WERI-Rb-1 (cell line): ENCODE measurements around the gene DUSP18.

Experiments used
- DNase-seq: peaks from one replicate; pipeline ENCODE4 v3.0.0-alpha.2; 2020
- H3K27ac ChIP-seq: fragments of 250-450 bp; sonication (Bioruptor Pico); 2 replicates; pipeline ENCODE4 v1.5.1; 2020; ENCODE audit warnings: mild to moderate bottlenecking, moderate library complexity
- H3K27me3 ChIP-seq: fragments of 250-450 bp; sonication (Bioruptor Pico); 2 replicates; pipeline ENCODE4 v1.5.1; 2021; ENCODE audit warnings: mild to moderate bottlenecking, low read depth, moderate library complexity; ENCODE audit not compliant: insufficient read depth, severe bottlenecking
- H3K36me3 ChIP-seq: fragments of 250-450 bp; sonication (Bioruptor Pico); 2 replicates; pipeline ENCODE4 v1.5.1; 2020; ENCODE audit warnings: mild to moderate bottlenecking, moderate library complexity
- H3K4me3 ChIP-seq: 2 replicates; pipeline ENCODE4 v1.5.1; 2011; ENCODE audit warnings: low read depth, mild to moderate bottlenecking, control low read depth, low read length
- H3K9me3 ChIP-seq: fragments of 250-450 bp; sonication (Bioruptor Pico); 2 replicates; pipeline ENCODE4 v1.5.1; 2021; ENCODE audit warnings: mild to moderate bottlenecking, moderate library complexity; ENCODE audit not compliant: severe bottlenecking
- CTCF ChIP-seq: IDR thresholded peaks from 2 replicates; pipeline ENCODE4 v1.5.1; 2011; ENCODE audit warnings: low read depth, mild to moderate bottlenecking, control low read depth, inconsistent platforms, low read length

Gene DUSP18

DNA sequence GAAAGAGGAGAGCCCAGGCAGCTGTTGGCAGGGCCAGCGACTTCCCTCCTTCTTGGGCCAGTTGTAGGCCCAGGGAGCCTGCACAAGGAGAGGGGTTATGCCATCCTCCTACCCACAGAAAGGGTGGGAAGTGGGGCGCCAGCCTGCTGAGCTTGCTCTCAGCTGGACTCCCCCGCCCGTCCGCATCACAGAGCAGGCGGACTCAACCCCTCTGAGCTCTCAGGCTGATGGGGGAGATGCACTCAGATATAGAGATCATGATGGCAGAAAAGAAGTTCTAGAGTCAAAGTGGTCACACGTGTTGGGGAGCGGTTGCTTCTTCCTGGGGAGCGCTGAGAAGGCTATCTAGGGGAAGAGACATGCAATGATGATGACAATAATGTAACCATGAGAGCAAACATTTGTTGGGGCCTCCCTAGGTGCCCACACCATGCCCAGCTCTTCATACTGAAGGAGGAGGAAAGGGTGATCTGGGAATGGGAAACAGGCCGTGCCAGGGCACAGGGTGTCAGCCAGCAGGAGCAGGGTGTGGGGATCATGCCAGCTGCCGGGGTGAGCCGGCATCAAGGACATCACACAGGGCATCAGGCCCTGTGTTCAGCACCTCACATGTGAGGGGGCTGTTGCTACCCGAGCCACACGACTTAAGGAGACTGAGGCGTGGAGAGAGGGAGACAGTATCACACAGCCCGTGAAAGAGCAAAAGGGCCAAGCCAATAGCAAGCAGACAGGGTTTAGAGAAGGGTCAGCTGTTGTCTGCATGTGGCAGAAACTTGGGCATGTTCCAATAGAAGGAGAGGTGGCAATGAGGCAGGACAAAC lies 24.4 kb downstream of the DUSP18 start:
- Histone ChIP-seq H3K4me3 (no peak overlapping the region), H3K27ac (no peak overlapping the region), H3K9me3 (no peaks in the 10 kb centered on the region), H3K36me3 (no peaks in the 10 kb centered on the region), H3K27me3 (no peaks in the 10 kb centered on the region)
- TF ChIP-seq CTCF, result no peak
- DNase-seq, result no peak

GRCh38 chr22:30640839-30641430 lies 26.7 kb downstream of the DUSP18 start:
- DNase-seq, result no peak
- no peaks in the 10 kb centered on the region for H3K9me3 ChIP-seq
- TF ChIP-seq CTCF, result no peak
- H3K4me3 ChIP-seq, result no peak overlapping the region
- H3K27me3 ChIP-seq, result no peaks in the 10 kb centered on the region
- no peak overlapping the region for H3K27ac ChIP-seq
- H3K36me3 ChIP-seq, result no peaks in the 10 kb centered on the region

DNA sequence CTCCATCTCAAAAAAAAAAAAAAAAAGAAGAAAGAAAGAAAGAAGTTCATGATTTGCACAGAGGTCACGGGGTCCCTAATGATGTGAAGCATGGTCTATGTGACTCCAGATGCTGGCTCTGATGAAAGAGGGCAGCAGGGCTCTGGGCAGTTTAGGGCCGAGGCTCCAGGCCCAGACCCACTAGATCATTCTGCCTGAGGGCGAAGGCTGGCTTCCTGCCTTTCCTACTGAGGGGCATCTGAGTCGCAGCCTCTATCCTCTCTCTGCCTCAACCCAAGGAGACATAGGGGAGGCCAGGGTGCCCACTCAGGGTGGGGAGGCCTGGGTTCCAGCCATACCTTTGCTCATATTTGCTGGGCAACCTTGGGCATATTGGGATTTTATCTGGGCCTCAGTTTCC lies 27.3 kb downstream of the DUSP18 start:
- H3K27me3 ChIP-seq, result no peaks in the 10 kb centered on the region
- no peak for TF ChIP-seq CTCF
- no peak overlapping the region for H3K4me3 ChIP-seq
- no peak overlapping the region for H3K27ac ChIP-seq
- no peak for DNase-seq
- no peaks in the 10 kb centered on the region for H3K9me3 ChIP-seq
- no peaks in the 10 kb centered on the region for H3K36me3 ChIP-seq

- no peak for DNase-seq
- Histone ChIP-seq H3K4me3 (no peak overlapping the region), H3K9me3 (peaks cover under 1% of the 10 kb centered on the region), H3K36me3 (no peaks in the 10 kb centered on the region), H3K27me3 (no peaks in the 10 kb centered on the region), H3K27ac (no peak overlapping the region)
- no peak for TF ChIP-seq CTCF
Measured at GRCh38 chr22:30637701-30638114, 30.0 kb downstream of the DUSP18 start.

- H3K9me3 ChIP-seq, result peaks cover 7% of the 10 kb centered on the region
- peak overlapping the region; percentile 81; the same call in 1 of the 2 replicates for H3K27ac ChIP-seq
- peak overlapping the region; percentile 60 for H3K4me3 ChIP-seq
- TF ChIP-seq CTCF, result no peak
- no peak for DNase-seq
- no peaks in the 10 kb centered on the region for H3K27me3 ChIP-seq
- no peaks in the 10 kb centered on the region for H3K36me3 ChIP-seq
Measured at GRCh38 chr22:30636226-30637077, 31.2 kb downstream of the DUSP18 start.
